ENCODE results near the gene POLQ. TPM values are rescaled to one million over a fixed set of nuclear protein-coding genes. Genes with fewer than 3 reads are reported as not detected.

The POLQ gene
- total RNA-seq, 1 donor from 2014 or later: 1.0 TPM

GRCh38 chr3:121581691-121582090 is 35.9 kb upstream of the POLQ start:
- H3K9me3 Mint-ChIP-seq (ENCODE audit: low read depth): no peaks in the 10 kb centered on the region
- DNase-seq (ENCODE audit: low spot score): no peak
- no peak overlapping the region for H3K27ac Mint-ChIP-seq (ENCODE audit: unreplicated experiment)
- no peaks in the 10 kb centered on the region for H3K36me3 Mint-ChIP-seq (ENCODE audit: low read depth)
- no peaks in the 10 kb centered on the region for H3K4me1 Mint-ChIP-seq (ENCODE audit: low read depth)
- TF ChIP-seq, protein P1, sequence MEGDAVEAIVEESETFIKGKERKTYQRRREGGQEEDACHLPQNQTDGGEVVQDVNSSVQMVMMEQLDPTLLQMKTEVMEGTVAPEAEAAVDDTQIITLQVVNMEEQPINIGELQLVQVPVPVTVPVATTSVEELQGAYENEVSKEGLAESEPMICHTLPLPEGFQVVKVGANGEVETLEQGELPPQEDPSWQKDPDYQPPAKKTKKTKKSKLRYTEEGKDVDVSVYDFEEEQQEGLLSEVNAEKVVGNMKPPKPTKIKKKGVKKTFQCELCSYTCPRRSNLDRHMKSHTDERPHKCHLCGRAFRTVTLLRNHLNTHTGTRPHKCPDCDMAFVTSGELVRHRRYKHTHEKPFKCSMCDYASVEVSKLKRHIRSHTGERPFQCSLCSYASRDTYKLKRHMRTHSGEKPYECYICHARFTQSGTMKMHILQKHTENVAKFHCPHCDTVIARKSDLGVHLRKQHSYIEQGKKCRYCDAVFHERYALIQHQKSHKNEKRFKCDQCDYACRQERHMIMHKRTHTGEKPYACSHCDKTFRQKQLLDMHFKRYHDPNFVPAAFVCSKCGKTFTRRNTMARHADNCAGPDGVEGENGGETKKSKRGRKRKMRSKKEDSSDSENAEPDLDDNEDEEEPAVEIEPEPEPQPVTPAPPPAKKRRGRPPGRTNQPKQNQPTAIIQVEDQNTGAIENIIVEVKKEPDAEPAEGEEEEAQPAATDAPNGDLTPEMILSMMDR (IDR thresholded peaks at IDR 0.05): no peak
- peaks cover 18% of the 10 kb centered on the region for H3K27me3 Mint-ChIP-seq (ENCODE audit: low read depth)
- no peak overlapping the region for H3K4me3 Mint-ChIP-seq (ENCODE audit: unreplicated experiment)

DNA sequence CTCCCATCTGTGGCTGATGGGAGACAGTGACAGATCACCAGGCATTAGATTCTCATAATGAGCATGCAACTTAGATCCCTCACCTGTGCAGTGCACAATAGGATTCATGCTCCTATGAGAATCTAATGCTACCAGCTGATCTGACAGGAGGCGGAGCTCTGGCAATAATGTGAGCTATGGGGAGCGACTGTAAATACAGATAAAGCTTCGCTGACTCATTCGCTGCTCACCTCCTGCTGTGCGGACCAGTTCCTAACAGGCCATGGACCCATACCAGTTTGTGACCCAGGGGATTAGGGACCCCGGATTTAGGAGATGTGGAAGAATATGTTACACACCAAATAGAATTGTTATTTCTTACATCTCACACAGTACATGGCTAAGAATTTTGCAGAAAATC is 28.7 kb upstream of the POLQ start:
- H3K27me3 Mint-ChIP-seq (ENCODE audit: low read depth): peaks cover 2% of the 10 kb centered on the region
- H3K9me3 Mint-ChIP-seq (ENCODE audit: low read depth): no peaks in the 10 kb centered on the region
- no peaks in the 10 kb centered on the region for H3K36me3 Mint-ChIP-seq (ENCODE audit: low read depth)
- no peak overlapping the region for H3K27ac Mint-ChIP-seq (ENCODE audit: unreplicated experiment)
- H3K4me3 Mint-ChIP-seq (ENCODE audit: unreplicated experiment): no peak overlapping the region
- TF ChIP-seq, protein P1 (IDR thresholded peaks at IDR 0.05): no peak
- no peaks in the 10 kb centered on the region for H3K4me1 Mint-ChIP-seq (ENCODE audit: low read depth)
- DNase-seq (ENCODE audit: low spot score): no peak

- Mint-ChIP-seq H3K9me3 (ENCODE audit: low read depth) (no peaks in the 10 kb centered on the region), H3K27me3 (ENCODE audit: low read depth) (peaks cover 3% of the 10 kb centered on the region), H3K4me1 (ENCODE audit: low read depth) (no peaks in the 10 kb centered on the region), H3K4me3 (ENCODE audit: unreplicated experiment) (no peak within 1 kb of the TSS), H3K27ac (ENCODE audit: unreplicated experiment) (no peak within 1 kb of the TSS), H3K36me3 (ENCODE audit: low read depth) (no peaks in the 10 kb centered on the region)
- no peak for DNase-seq (ENCODE audit: low spot score)
- TF ChIP-seq, protein P1 (IDR thresholded peaks at IDR 0.05): no peak
Measured at GRCh38 chr3:121567649-121568048, 21.9 kb upstream of the POLQ start, which contains the start of gene ARGFX. Gene ARGFX, plus strand, starts transcription at chr3:121567949. Its CDS starts 2,765 bp downstream, at chr3:121570714.

DNA sequence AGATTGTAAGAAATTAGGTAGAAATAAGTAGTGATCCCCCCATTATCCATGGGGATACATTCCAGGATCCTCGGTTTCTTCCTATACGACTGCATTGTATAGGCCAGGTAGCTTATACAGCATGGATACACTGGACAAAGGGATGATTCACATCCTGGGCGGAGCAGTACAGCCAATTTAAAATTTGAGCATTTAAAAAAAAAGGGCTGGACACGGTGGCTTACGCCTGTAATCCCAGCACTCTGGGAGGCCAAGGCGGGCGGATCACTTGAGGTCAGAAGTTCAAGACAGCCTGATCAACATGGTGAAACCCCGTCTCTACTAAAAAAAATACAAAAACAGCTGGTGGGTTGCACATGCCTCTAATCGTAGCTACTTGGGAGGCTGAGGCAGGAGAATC is 21.0 kb upstream of the POLQ start:
- Mint-ChIP-seq H3K36me3 (ENCODE audit: low read depth) (no peaks in the 10 kb centered on the region), H3K27ac (ENCODE audit: unreplicated experiment) (no peak overlapping the region), H3K9me3 (ENCODE audit: low read depth) (no peaks in the 10 kb centered on the region), H3K4me1 (ENCODE audit: low read depth) (no peaks in the 10 kb centered on the region), H3K27me3 (ENCODE audit: low read depth) (peaks cover 3% of the 10 kb centered on the region), H3K4me3 (ENCODE audit: unreplicated experiment) (no peak overlapping the region)
- DNase-seq (ENCODE audit: low spot score): no peak
- TF ChIP-seq, protein P1 (IDR thresholded peaks at IDR 0.05): no peak

GRCh38 chr3:121562148-121562547 is 16.4 kb upstream of the POLQ start:
- H3K27ac Mint-ChIP-seq (ENCODE audit: unreplicated experiment): no peak overlapping the region
- TF ChIP-seq, protein P1 (IDR thresholded peaks at IDR 0.05): no peak

More at GRCh38 chr3:121562148-121562547, 16.4 kb upstream of the POLQ start:
- Mint-ChIP-seq H3K4me1 (ENCODE audit: low read depth) (no peaks in the 10 kb centered on the region), H3K27me3 (ENCODE audit: low read depth) (peaks cover 5% of the 10 kb centered on the region), H3K4me3 (ENCODE audit: unreplicated experiment) (no peak overlapping the region), H3K36me3 (ENCODE audit: low read depth) (no peaks in the 10 kb centered on the region), H3K9me3 (ENCODE audit: low read depth) (no peaks in the 10 kb centered on the region)
- DNase-seq (ENCODE audit: low spot score): no peak
